HFFc6 (cell line): ENCODE measurements around the gene KATNB1. TPM values are rescaled to one million over a fixed set of nuclear protein-coding genes. Genes with fewer than 3 reads are reported as not detected.

ENCODE experiments used
- DNase-seq: peaks from one replicate; pipeline ENCODE4 v3.0.0-alpha.2; 2018
- H3K27ac Mint-ChIP-seq: 2 replicates; pipeline ENCODE4 v1.8.0; 2020; ENCODE audit warnings: mild to moderate bottlenecking, mixed read lengths
- H3K27me3 Mint-ChIP-seq: 2 replicates; pipeline ENCODE4 v1.8.0; 2021; ENCODE audit warnings: mild to moderate bottlenecking, moderate library complexity, mixed read lengths; ENCODE audit not compliant: insufficient read depth
- H3K36me3 Mint-ChIP-seq: 2 replicates; pipeline ENCODE4 v1.8.0; 2021; ENCODE audit warnings: low read depth, mixed read lengths
- H3K4me1 Mint-ChIP-seq: 2 replicates; pipeline ENCODE4 v1.8.0; 2020; ENCODE audit warnings: low read depth, mixed read lengths
- H3K4me3 Mint-ChIP-seq: 2 replicates; pipeline ENCODE4 v1.8.0; 2020; ENCODE audit warnings: mild to moderate bottlenecking, moderate library complexity, mixed read lengths
- H3K9me3 Mint-ChIP-seq: 2 replicates; pipeline ENCODE4 v1.8.0; 2020; ENCODE audit warnings: mild to moderate bottlenecking, mixed read lengths
- CTCF ChIP-seq: fragments of 200-600 bp; sonication (generic); IDR thresholded peaks from 2 replicates; pipeline ENCODE4 v1.5.0; 2021; ENCODE audit warnings: antibody characterized with exemption, mild to moderate bottlenecking
- total RNA-seq, 6 experiments: library from RNA; stranded (reverse); fragmentation: NEBNext Ultra II Directional; extraction: Animal tissue kit (Norgen Biotek cat#: 25700); gene quantifications; 2 replicates in 1 of 6; 3 replicates in 5 of 6; pipeline ENCODE4 v1.2.3, GENCODE V29; 2021

Gene KATNB1
- total RNA-seq, 6 experiments from 2014 or later = 20.4 to 22.1 (median 21.6) TPM

DNA sequence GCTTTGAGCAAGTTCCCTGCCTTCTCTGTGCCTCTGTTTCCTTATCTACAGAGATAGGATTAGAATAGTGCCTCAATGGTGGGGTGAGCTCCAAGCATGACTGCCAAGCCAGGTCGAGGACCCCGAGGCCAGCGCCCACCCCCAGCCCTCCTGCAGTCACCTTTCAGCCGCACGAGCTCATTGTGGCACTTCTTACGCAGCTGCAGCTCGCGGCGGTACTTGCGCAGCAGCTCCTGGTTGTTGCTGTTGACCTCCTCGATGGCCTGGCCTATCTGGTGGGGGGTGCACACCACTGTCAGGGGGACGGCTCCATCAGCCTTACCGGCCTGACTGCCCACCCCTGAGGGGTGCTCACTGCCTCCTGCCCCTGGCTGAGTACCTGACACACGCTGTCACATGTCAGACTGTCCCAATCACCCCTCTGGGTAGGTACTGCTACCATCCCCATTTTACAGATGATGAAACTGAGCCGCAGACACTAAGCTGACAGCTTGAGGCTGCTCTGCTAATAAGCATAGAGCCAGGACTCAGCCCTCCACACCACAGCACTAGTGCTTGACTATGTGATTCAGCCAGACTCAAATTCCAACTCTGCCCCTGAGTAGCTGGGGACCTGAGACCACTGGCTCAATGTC lies 31.3 kb downstream of the KATNB1 start:
- Mint-ChIP-seq H3K4me3 (no peak overlapping the region; the same call in 1 of the 2 replicates), H3K9me3 (no peaks in the 10 kb centered on the region), H3K36me3 (peaks cover 37% of the 10 kb centered on the region), H3K27ac (no peak overlapping the region), H3K4me1 (peaks cover 19% of the 10 kb centered on the region), H3K27me3 (peaks cover 5% of the 10 kb centered on the region)
- no peak for TF ChIP-seq CTCF
- DNase-seq = no peak

DNA sequence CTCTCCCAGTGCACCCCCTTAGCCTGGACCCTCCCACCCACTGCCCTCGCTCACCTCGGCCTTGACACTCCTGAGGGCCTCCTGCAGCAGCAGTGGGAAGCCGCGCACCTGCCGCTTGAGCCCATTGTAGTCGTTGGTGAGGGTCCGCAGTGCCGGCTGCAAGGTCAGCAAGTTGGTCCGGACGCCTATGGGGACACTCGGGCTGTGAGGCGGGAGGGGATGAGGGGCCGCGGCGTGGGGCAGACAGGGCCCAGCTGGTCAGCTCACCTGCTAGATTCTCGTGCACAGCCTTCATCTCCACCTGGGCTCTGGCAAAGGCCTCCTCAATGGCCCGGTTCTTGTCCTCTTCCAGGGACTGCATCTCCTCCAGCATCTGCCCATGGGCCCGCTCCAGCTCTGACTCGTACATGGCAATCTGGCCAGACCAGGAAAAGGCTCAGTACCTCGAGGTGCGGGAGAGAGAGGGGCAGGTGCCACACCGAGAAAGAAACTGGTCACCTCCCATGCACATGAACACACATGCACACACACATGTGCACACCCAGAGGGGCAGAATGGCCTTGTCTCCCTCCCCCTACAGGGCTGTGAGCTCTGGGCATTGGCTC lies 34.1 kb downstream of the KATNB1 start:
- Mint-ChIP-seq H3K27ac (no peak overlapping the region), H3K9me3 (no peaks in the 10 kb centered on the region), H3K36me3 (peaks cover 31% of the 10 kb centered on the region), H3K4me3 (no peak overlapping the region), H3K27me3 (no peaks in the 10 kb centered on the region; the same call in 1 of the 2 replicates), H3K4me1 (peaks cover 12% of the 10 kb centered on the region)
- no peak for DNase-seq
- TF ChIP-seq CTCF = no peak

DNA sequence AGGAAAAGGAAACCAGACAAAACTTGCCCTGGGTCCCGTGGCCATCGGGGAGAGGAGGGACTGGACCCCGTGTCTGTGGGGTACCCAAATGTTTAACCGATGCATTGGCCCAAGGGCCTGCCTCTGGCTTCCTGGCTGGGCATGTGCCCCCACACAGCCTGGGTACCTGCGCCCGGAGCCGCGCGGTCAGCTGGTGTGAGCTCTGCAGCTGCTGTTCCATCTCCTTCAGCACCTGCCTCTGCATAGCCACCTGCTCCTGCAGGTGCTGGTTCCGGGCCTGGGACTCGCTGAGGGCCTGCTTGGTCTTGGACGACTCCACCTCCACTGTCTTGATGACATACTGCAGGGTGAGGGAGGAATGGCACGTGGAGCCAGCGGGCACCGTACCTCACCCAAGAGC lies 34.8 kb downstream of the KATNB1 start:
- TF ChIP-seq CTCF = no peak
- no peak for DNase-seq
- Mint-ChIP-seq H3K36me3 (peaks cover 24% of the 10 kb centered on the region), H3K9me3 (no peaks in the 10 kb centered on the region), H3K27me3 (no peaks in the 10 kb centered on the region; the same call in 1 of the 2 replicates), H3K4me1 (peaks cover 10% of the 10 kb centered on the region; the same call in 1 of the 2 replicates), H3K4me3 (no peak overlapping the region), H3K27ac (no peak overlapping the region)

GRCh38 chr16:57771141-57771785 lies 35.7 kb downstream of the KATNB1 start:
- Mint-ChIP-seq H3K4me3 (no peak overlapping the region), H3K36me3 (peaks cover 16% of the 10 kb centered on the region), H3K27me3 (no peaks in the 10 kb centered on the region; the same call in none of the 2 replicates), H3K27ac (no peak overlapping the region), H3K4me1 (peaks cover 10% of the 10 kb centered on the region; the same call in 1 of the 2 replicates), H3K9me3 (no peaks in the 10 kb centered on the region)
- DNase-seq = no peak
- no peak for TF ChIP-seq CTCF

- no peak for TF ChIP-seq CTCF
- DNase-seq = no peak
- no peak overlapping the region for H3K27ac Mint-ChIP-seq
- H3K4me1 Mint-ChIP-seq = peaks cover 10% of the 10 kb centered on the region; the same call in 1 of the 2 replicates
- H3K27me3 Mint-ChIP-seq = no peaks in the 10 kb centered on the region; the same call in 1 of the 2 replicates
- no peak overlapping the region for H3K4me3 Mint-ChIP-seq
- no peaks in the 10 kb centered on the region for H3K9me3 Mint-ChIP-seq
- peaks cover 10% of the 10 kb centered on the region; the same call in 1 of the 2 replicates for H3K36me3 Mint-ChIP-seq
These were observed 37.4 kb downstream of the KATNB1 start for GRCh38 chr16:57773019-57773418.
